Spleen (tissue), 11 donors: ENCODE measurements around the gene PCDH15. TPM values are rescaled to one million over a fixed set of nuclear protein-coding genes. Genes with fewer than 3 reads are reported as not detected.

Source experiments
- DNase-seq: peaks from one replicate; pipeline ENCODE4 v3.0.0-alpha.2; 2020
- H3K27ac ChIP-seq, 8 donors: fragments of 200-600 bp; sonication (generic) in 7 of 8; 1 replicate in 4 of 8; 2 replicates in 4 of 8; pipeline versions ENCODE4 v1.5.0 to v1.8.0; 2016 to 2021; ENCODE audit warnings: inconsistent platforms in 4 of 8, mild to moderate bottlenecking in 4 of 8, moderate library complexity in 1 of 8
- H3K27me3 ChIP-seq, 7 donors: fragments of 200-600 bp; sonication (generic) in 6 of 7; replicated peaks in 1 of 7; 1 replicate in 4 of 7; 2 replicates in 3 of 7; pipeline versions ENCODE4 v1.5.0 to v1.8.0; 2016 to 2021; ENCODE audit warnings: inconsistent platforms in 3 of 7, mild to moderate bottlenecking in 1 of 7
- H3K36me3 ChIP-seq, 6 donors: fragments of 200-600 bp; sonication (generic) in 5 of 6; 1 replicate in 4 of 6; 2 replicates in 2 of 6; pipeline versions ENCODE4 v1.5.0 to v1.8.0; 2016 to 2021; ENCODE audit warnings: inconsistent platforms in 2 of 6
- H3K4me1 ChIP-seq, 6 donors: fragments of 200-600 bp; sonication (generic) in 5 of 6; 1 replicate in 3 of 6; 2 replicates in 3 of 6; pipeline versions ENCODE4 v1.5.0 to v1.8.0; 2016 to 2021; ENCODE audit warnings: inconsistent platforms in 3 of 6
- H3K4me3 ChIP-seq, 8 donors: fragments of 200-600 bp; sonication (generic) in 7 of 8; 1 replicate in 4 of 8; 2 replicates in 4 of 8; pipeline versions ENCODE4 v1.5.0 to v1.8.0; 2016 to 2021; ENCODE audit warnings: inconsistent platforms in 4 of 8, mild to moderate bottlenecking in 4 of 8, moderate library complexity in 2 of 8
- H3K9me3 ChIP-seq, 8 donors: fragments of 200-600 bp; sonication (generic) in 7 of 8; 1 replicate in 4 of 8; 2 replicates in 4 of 8; pipeline versions ENCODE4 v1.5.0 to v1.8.0; 2016 to 2021; ENCODE audit warnings: inconsistent platforms in 4 of 8
- POLR2A ChIP-seq, 3 donors: fragments of 450-650 bp; IDR thresholded peaks; one replicate each; pipeline ENCODE4 v1.5.1; 2017; ENCODE audit warnings: antibody characterized with exemption in 3 of 3, mild to moderate bottlenecking in 1 of 3
- POLR2AphosphoS5 ChIP-seq, 3 donors: sonication (generic); formaldehyde crosslinking; IDR thresholded peaks; one replicate each; pipeline ENCODE4 v1.5.1; 2017; ENCODE audit warnings: antibody characterized with exemption in 3 of 3
- WGBS, 5 donors: extraction: QIAGEN DNeasy Blood & Tissue Kit in 3 of 5; methylation state at CpG; one replicate each; pipeline versions ENCODE4 v1.1.5 to v1.1.7; 2013 to 2018; 5-methylcytosine and 5-hydroxymethylcytosine counted together
- intact Hi-C: fragments of 100-400 bp; cut with DNase I; formaldehyde crosslinking; loops from one replicate; pipeline ENCODE4 v1.15.0; 2023; ENCODE audit warnings: low total_unique reads
- polyA plus RNA-seq, 3 donors: library from polyadenylated mRNA; stranded (reverse); fragments of 200-250 nt; gene quantifications; one replicate each; pipeline ENCODE4 v1.2.1, GENCODE V29; 2013
- total RNA-seq, 7 donors: library from RNA; depleted of rRNA in 3 of 7; stranded (reverse); fragments of >200 nt in 3 of 7; fragmentation: NEBNext Ultra II Directional in 4 of 7; extraction: Animal tissue kit (Norgen Biotek cat#: 25700) in 4 of 7; gene quantifications; one replicate each; pipeline versions ENCODE4 v1.1.0 to v1.2.1, GENCODE V29; 2016 to 2021
- TF ChIP-seq, protein P1 (sequence below), 11 experiments: fragments of 200-600 bp in 7 of 11; fragments of 450-650 bp in 4 of 11; sonication (generic) in 4 of 11; IDR thresholded peaks in 8 of 11; conservative IDR thresholded peaks in 3 of 11; 1 replicate in 7 of 11; 2 replicates in 4 of 11; pipeline versions ENCODE4 v1.4.0 to v1.8.0; 2016 to 2021; ENCODE audit warnings: antibody characterized with exemption in 11 of 11, inconsistent platforms in 4 of 11, mild to moderate bottlenecking in 1 of 11
- donor health status: healthy with polysubstance abuse.
- donor health status: DM: no; HTN: no; CAD: no; lungs with moderate emphysema.
- donor health status: DM: no; HTN: no; CAD: no.
- donor health status: Bipolar disorder and iron deficiency.
- donor health status: healthy.
- donor health status: DM: no; HTN: no; CAD: no.
- donor health status: DM: yes; HTN: yes; CAD: no.

The PCDH15 gene
- total and polyA plus RNA-seq, 10 donors = 0.24 to 2.1 (median 0.83) TPM

DNA sequence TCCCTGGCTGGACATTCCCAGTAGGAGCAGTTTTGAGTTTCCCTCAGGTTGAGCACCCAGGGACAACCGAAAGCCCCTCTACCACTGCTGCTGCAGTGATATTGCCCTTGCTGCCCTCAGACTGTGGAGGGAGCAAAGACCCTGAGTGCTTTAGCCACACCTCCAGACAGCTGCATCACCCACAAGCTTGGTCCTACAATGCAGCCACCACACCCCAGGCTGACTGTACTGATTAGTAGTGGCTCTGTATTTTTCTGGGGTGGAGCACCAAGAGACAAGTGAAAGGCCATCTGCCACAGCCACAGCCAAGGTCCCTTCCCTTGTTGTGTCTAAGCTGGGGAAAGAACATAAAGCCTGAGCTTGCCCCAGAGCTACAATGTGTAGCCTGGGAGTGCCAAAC is 789.9 kb downstream of the PCDH15 start:
- WGBS, 5 donors = 80 to 100% (median 87%) methylated on average over 1 of the region's 1 CpG; no CpG with 5 or more reads in 1 of the 5 donors
- no peak for DNase-seq
- intact Hi-C loops = no loop called here

DNA sequence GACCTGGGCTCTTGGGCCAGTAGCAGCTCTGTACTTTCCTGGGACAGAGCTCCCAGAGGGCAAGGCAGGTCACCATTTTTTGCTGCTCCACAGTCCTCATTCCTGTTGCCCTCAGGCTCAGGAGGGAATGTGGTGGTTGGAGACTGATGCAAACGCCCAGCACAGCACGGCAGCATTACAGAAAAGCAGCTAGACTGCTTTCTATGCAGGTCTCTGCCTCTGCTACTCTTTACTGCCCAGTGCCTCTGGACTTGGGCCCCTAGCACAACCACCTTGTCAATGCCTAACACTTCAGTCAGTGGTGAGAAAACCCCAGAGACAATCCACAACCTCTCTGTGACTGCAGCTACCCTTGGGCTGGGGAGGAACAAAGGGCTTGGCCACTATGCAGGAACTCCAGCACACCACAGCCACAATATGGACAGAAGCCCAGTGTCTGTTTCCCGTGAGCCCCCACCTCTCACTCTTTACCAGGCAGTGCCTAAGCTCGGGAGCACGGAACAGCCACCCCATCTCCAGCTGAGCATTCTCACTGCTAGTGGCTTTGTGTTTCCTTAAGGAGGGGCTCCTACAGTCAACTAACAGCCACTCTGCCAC is 790.6 kb downstream of the PCDH15 start:
- 82 to 92% (median 84%) methylated on average over 5 of the region's 5 CpGs for WGBS, 5 donors
- Histone ChIP-seq H3K27ac (no peak overlapping the region), H3K4me1 (no peaks in the 10 kb centered on the region), H3K4me3 (no peak overlapping the region), H3K9me3 (peaks cover 0 to 10% (median 0%) of the 10 kb centered on the region in 8 donors), H3K27me3 (no peaks in the 10 kb centered on the region), H3K36me3 (no peaks in the 10 kb centered on the region)
- no peak for DNase-seq
- intact Hi-C loops = no loop called here
- TF ChIP-seq POLR2A (IDR thresholded peaks at IDR 0.05) = no peak
- no peak for TF ChIP-seq POLR2AphosphoS5 (IDR thresholded peaks at IDR 0.05)
- TF ChIP-seq, protein P1, sequence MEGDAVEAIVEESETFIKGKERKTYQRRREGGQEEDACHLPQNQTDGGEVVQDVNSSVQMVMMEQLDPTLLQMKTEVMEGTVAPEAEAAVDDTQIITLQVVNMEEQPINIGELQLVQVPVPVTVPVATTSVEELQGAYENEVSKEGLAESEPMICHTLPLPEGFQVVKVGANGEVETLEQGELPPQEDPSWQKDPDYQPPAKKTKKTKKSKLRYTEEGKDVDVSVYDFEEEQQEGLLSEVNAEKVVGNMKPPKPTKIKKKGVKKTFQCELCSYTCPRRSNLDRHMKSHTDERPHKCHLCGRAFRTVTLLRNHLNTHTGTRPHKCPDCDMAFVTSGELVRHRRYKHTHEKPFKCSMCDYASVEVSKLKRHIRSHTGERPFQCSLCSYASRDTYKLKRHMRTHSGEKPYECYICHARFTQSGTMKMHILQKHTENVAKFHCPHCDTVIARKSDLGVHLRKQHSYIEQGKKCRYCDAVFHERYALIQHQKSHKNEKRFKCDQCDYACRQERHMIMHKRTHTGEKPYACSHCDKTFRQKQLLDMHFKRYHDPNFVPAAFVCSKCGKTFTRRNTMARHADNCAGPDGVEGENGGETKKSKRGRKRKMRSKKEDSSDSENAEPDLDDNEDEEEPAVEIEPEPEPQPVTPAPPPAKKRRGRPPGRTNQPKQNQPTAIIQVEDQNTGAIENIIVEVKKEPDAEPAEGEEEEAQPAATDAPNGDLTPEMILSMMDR (IDR thresholded peaks at IDR 0.05 in 8 of 11, conservative IDR thresholded peaks at IDR 0.05 in 3 of 11) = no peak

More for the DNA sequence above, 789.9 kb downstream of the PCDH15 start:
- Histone ChIP-seq H3K4me3 (no peak overlapping the region), H3K9me3 (peaks cover 0 to 10% (median 1%) of the 10 kb centered on the region in 8 donors), H3K36me3 (no peaks in the 10 kb centered on the region), H3K27me3 (no peaks in the 10 kb centered on the region), H3K27ac (no peak overlapping the region), H3K4me1 (no peaks in the 10 kb centered on the region)
- TF ChIP-seq POLR2A (IDR thresholded peaks at IDR 0.05) (no peak), POLR2AphosphoS5 (IDR thresholded peaks at IDR 0.05) (no peak)
- TF ChIP-seq, protein P1 (IDR thresholded peaks at IDR 0.05 in 8 of 11, conservative IDR thresholded peaks at IDR 0.05 in 3 of 11) = no peak

DNA sequence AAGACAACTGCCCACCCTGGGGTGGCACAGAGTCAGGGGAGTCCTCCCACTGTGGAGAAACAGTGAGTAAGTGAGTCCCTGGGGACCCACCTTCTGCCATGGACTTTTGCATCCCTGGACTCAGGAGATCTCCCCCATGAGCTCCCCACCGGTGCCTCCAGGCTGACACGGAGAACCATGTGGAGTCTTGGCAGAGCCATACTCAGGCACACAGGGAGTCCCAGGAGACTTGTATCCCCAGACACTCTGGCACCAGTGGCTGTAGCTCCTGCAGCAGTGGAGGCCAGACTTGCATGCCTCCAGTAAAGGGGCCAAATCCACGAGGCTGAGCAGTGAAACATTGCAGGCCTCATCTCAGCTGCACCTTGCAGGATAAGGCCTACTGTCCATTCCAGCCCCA is 791.4 kb downstream of the PCDH15 start:
- peaks cover 0 to 10% (median 0%) of the 10 kb centered on the region in 8 donors for H3K9me3 ChIP-seq
- WGBS, 5 donors = 77 to 89% (median 84%) methylated on average over 1 to 3 of the region's 3 CpGs
- no peak overlapping the region for H3K4me3 ChIP-seq
- intact Hi-C loops = no loop called here
- DNase-seq = peak; percentile 65
- H3K27ac ChIP-seq = no peak overlapping the region
- TF ChIP-seq POLR2AphosphoS5 (IDR thresholded peaks at IDR 0.05) (no peak), POLR2A (IDR thresholded peaks at IDR 0.05) (no peak)
- TF ChIP-seq, protein P1 (IDR thresholded peaks at IDR 0.05 in 8 of 11, conservative IDR thresholded peaks at IDR 0.05 in 3 of 11) = no peak
- no peaks in the 10 kb centered on the region for H3K27me3 ChIP-seq
- no peaks in the 10 kb centered on the region for H3K4me1 ChIP-seq
- no peaks in the 10 kb centered on the region for H3K36me3 ChIP-seq

DNA sequence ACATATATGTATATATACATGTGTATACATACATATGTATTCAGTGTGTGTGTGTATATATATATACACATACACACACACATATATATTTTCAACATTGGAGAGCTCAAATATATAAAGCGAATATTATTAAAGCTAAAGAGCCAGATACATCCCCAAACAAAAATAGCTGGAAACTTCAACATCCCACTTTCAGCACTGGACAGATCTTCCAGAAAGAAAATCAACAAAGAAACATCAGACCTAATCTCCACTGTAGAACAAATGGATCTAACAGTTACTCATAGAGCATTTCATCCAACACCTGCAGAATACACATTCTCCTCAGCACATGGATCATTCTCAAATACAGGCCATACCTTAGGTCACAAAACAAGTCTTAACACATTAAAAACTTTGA is 799.0 kb downstream of the PCDH15 start:
- Histone ChIP-seq H3K4me3 (no peak overlapping the region), H3K27ac (no peak overlapping the region), H3K27me3 (no peaks in the 10 kb centered on the region), H3K4me1 (no peaks in the 10 kb centered on the region), H3K36me3 (no peaks in the 10 kb centered on the region), H3K9me3 (no peaks in the 10 kb centered on the region)
- DNase-seq = no peak
- TF ChIP-seq POLR2A (IDR thresholded peaks at IDR 0.05) = no peak
- no peak for TF ChIP-seq POLR2AphosphoS5 (IDR thresholded peaks at IDR 0.05)
- TF ChIP-seq, protein P1 (IDR thresholded peaks at IDR 0.05 in 8 of 11, conservative IDR thresholded peaks at IDR 0.05 in 3 of 11) = no peak
- intact Hi-C loops = no loop called here
- WGBS, 5 donors = 86 to 100% (median 96%) methylated on average over 1 of the region's 1 CpG
